H1 (cell line): Measurements from ENCODE around the gene BOLA1. TPM values are rescaled to one million over a fixed set of nuclear protein-coding genes. Genes with fewer than 3 reads are reported as not detected.

ENCODE experiments used
- CBX8 ChIP-seq: fragments of 300-800, 300-1000 bp; sonication (generic); IDR thresholded peaks from 2 replicates; pipeline ENCODE4 v1.7.1; 2016; ENCODE audit warnings: low read depth, low read length, borderline replicate concordance
- SIX5 ChIP-seq: IDR thresholded peaks from 2 replicates; pipeline ENCODE4 v1.6.1; 2011; ENCODE audit warnings: mild to moderate bottlenecking, low read depth, low read length
- polyA plus RNA-seq, 7 experiments: library from polyadenylated mRNA; depleted of rRNA in 3 of 7; stranded (reverse) in 5 of 7; unstranded in 2 of 7; fragments of >200 nt in 5 of 7; fragments of 200-250 nt in 2 of 7; gene quantifications; 1 replicate in 5 of 7; 2 replicates in 1 of 7; 4 replicates in 1 of 7; pipeline versions ENCODE4 v1.2.1 to v1.2.3, GENCODE V29; 2011 to 2013; ENCODE audit warnings: missing spikeins in 2 of 7, mixed read lengths in 2 of 7
- total RNA-seq: library from RNA; stranded (reverse); fragmentation: NEBNext Ultra II Directional; extraction: Animal tissue kit (Norgen Biotek cat#: 25700); gene quantifications from 2 replicates; pipeline ENCODE4 v1.2.1, GENCODE V29; 2021

BOLA1 gene
- total and polyA plus RNA-seq, 2 of the 8 experiments (the other 6 are each of a cell fraction or from before 2014, with no cell fraction given) = 8.1 to 15.4 TPM

- TF ChIP-seq CBX8 = no peak
- TF ChIP-seq SIX5 = no peak
- TF ChIP-seq, all 59 proteins: peak for 0
Measured at GRCh38 chr1:149927056-149927562, 27.7 kb downstream of the BOLA1 start (continued).
